Loucy (cell line): Measurements from ENCODE around the gene PEDS1.

Experiments used
- H2AFZ ChIP-seq: fragments of 200-600 bp; sonication (generic); 2 replicates; pipeline ENCODE4 v1.6.0; 2016; ENCODE audit warnings: antibody characterized with exemption, mild to moderate bottlenecking, low read length, moderate library complexity
- H3F3A ChIP-seq: fragments of 200-600 bp; 2 replicates; pipeline ENCODE4 v1.6.0; 2016; ENCODE audit warnings: antibody characterized with exemption, low read depth, mild to moderate bottlenecking
- H3K27me3 ChIP-seq: fragments of 200-600 bp; sonication (generic); 2 replicates; pipeline ENCODE4 v1.6.1; 2014; ENCODE audit warnings: low read length, mild to moderate bottlenecking; ENCODE audit not compliant: insufficient read depth, poor library complexity, severe bottlenecking
- H3K36me3 ChIP-seq: fragments of 200-600 bp; sonication (generic); 2 replicates; pipeline ENCODE4 v1.6.1; 2016; ENCODE audit warnings: low read length; ENCODE audit not compliant: insufficient read depth
- H3K4me1 ChIP-seq: fragments of 200-600 bp; sonication (generic); 2 replicates; pipeline ENCODE4 v1.5.1; 2014; ENCODE audit warnings: low read length, mild to moderate bottlenecking; ENCODE audit not compliant: insufficient read depth, poor library complexity, severe bottlenecking
- H3K4me2 ChIP-seq: fragments of 200-600 bp; sonication (generic); 2 replicates; pipeline ENCODE4 v1.6.0; 2014; ENCODE audit warnings: antibody characterized with exemption, low read length, low read depth, mild to moderate bottlenecking; ENCODE audit not compliant: poor library complexity, severe bottlenecking
- H3K4me3 ChIP-seq: fragments of 200-600 bp; sonication (generic); 2 replicates; pipeline ENCODE4 v1.5.1; 2014; ENCODE audit warnings: low read length, mild to moderate bottlenecking, mixed read lengths; ENCODE audit not compliant: poor library complexity, severe bottlenecking
- H3K79me2 ChIP-seq: fragments of 200-600 bp; sonication (generic); 2 replicates; pipeline ENCODE4 v1.6.1; 2014; ENCODE audit warnings: low read length; ENCODE audit not compliant: insufficient read depth
- H3K9ac ChIP-seq: fragments of 200-600 bp; sonication (generic); 2 replicates; pipeline ENCODE4 v1.6.0; 2014; ENCODE audit warnings: mild to moderate bottlenecking, low read depth, low read length, moderate library complexity; ENCODE audit not compliant: poor library complexity, severe bottlenecking
- H3K9me2 ChIP-seq: fragments of 200-600 bp; sonication (generic); replicated peaks from 2 replicates; pipeline ENCODE4 v1.6.1; 2016; ENCODE audit warnings: low read depth, low read length, mixed read lengths
- H3K9me3 ChIP-seq: fragments of 200-600 bp; sonication (generic); 2 replicates; pipeline ENCODE4 v1.6.1; 2014; ENCODE audit warnings: mild to moderate bottlenecking, antibody characterized with exemption, low read length, low read depth; ENCODE audit not compliant: insufficient read depth
- H4K20me1 ChIP-seq: fragments of 200-600 bp; sonication (generic); 2 replicates; pipeline ENCODE4 v1.6.0; 2014; ENCODE audit warnings: antibody characterized with exemption, low read length, mild to moderate bottlenecking; ENCODE audit not compliant: insufficient read depth, poor library complexity, severe bottlenecking
- EZH2phosphoT487 ChIP-seq: fragments of 200-600 bp; IDR thresholded peaks from 2 replicates; pipeline ENCODE4 v1.6.1; 2018; ENCODE audit warnings: antibody characterized with exemption, mild to moderate bottlenecking, moderate library complexity, borderline replicate concordance
- TF ChIP-seq, protein P1 (sequence below): fragments of 200-600 bp; sonication (generic); conservative IDR thresholded peaks from 2 replicates; pipeline ENCODE4 v1.5.1; 2014; ENCODE audit warnings: mild to moderate bottlenecking, antibody characterized with exemption, low read length

Gene PEDS1

DNA sequence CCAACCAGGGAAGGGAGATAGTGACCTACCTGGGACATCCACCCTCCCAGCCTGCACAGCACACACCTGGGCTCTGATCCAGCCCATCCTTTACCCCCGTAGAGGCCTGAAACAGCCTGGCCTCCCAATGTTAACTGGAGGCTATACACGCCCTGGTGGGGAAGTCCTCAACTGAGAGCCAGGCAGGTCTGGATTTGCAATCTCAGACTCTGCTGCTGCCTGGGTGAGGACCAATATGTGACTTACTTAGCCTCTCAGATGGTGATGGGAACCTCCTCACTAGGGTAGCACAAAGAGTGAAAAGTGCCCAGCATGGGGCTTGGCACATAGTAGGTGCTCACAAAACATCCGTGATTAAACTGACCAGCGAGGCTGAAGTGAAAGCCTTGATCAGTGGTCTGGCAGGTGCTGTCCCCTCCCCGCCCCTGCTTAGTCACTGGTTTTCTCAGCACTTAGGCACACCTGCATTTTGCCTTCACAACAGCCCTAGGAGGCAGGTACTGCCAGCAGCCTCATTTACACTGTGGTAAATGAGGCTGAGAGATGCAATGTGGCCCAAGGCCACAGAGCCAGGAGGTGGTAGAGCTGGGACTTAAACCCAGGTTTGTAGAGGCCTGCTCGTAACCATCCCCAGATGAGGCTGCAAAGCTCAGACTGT, 12.4 kb downstream of the PEDS1 start:
- Histone ChIP-seq H3K36me3 (peaks cover 61% of the 10 kb centered on the region; the same call in 1 of the 2 replicates), H3F3A (no peaks in the 10 kb centered on the region), H3K79me2 (peaks cover 78% of the 10 kb centered on the region), H2AFZ (no peak overlapping the region), H3K9ac (no peak overlapping the region), H3K9me2 (no peaks in the 10 kb centered on the region), H3K4me2 (no peak overlapping the region), H3K9me3 (no peaks in the 10 kb centered on the region), H3K4me1 (peaks cover 6% of the 10 kb centered on the region), H3K27me3 (no peaks in the 10 kb centered on the region), H4K20me1 (peaks cover 15% of the 10 kb centered on the region), H3K4me3 (no peak overlapping the region)
- no peak for TF ChIP-seq EZH2phosphoT487
- TF ChIP-seq, protein P1, sequence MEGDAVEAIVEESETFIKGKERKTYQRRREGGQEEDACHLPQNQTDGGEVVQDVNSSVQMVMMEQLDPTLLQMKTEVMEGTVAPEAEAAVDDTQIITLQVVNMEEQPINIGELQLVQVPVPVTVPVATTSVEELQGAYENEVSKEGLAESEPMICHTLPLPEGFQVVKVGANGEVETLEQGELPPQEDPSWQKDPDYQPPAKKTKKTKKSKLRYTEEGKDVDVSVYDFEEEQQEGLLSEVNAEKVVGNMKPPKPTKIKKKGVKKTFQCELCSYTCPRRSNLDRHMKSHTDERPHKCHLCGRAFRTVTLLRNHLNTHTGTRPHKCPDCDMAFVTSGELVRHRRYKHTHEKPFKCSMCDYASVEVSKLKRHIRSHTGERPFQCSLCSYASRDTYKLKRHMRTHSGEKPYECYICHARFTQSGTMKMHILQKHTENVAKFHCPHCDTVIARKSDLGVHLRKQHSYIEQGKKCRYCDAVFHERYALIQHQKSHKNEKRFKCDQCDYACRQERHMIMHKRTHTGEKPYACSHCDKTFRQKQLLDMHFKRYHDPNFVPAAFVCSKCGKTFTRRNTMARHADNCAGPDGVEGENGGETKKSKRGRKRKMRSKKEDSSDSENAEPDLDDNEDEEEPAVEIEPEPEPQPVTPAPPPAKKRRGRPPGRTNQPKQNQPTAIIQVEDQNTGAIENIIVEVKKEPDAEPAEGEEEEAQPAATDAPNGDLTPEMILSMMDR: no peak

DNA sequence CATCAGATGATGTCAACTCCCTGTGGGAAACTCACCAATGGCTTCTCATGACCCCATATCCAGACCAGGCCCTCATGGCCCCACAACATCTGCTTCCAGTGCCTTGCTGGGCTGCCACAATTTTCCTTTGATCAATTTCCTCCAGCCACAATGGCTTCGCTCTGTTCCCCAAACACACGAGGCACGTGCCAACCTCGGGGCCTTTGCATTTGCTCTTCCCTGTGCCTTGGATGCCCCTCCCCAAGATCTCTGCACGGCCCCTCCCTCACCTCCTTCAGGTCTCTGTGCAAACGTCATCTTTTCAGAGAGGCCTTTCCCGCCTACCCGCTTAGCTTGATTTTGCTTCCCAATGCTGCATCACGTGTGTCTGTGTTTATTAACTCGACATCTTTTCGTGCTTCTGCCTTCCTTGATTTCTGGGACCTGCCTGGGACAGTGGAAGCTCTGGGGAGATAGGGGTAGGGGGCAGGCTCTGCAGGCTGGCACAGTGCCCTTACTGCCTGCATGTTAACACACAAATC, 13.1 kb downstream of the PEDS1 start:
- Histone ChIP-seq H3K9me2 (no peaks in the 10 kb centered on the region), H3K4me1 (no peaks in the 10 kb centered on the region), H3K79me2 (peaks cover 77% of the 10 kb centered on the region), H4K20me1 (peaks cover 15% of the 10 kb centered on the region), H3K27me3 (no peaks in the 10 kb centered on the region), H3K9me3 (no peaks in the 10 kb centered on the region), H3F3A (no peaks in the 10 kb centered on the region), H2AFZ (no peak overlapping the region), H3K36me3 (peaks cover 67% of the 10 kb centered on the region; the same call in 1 of the 2 replicates), H3K4me3 (no peak overlapping the region), H3K9ac (no peak overlapping the region), H3K4me2 (no peak overlapping the region)
- TF ChIP-seq, protein P1: no peak
- TF ChIP-seq EZH2phosphoT487: no peak

DNA sequence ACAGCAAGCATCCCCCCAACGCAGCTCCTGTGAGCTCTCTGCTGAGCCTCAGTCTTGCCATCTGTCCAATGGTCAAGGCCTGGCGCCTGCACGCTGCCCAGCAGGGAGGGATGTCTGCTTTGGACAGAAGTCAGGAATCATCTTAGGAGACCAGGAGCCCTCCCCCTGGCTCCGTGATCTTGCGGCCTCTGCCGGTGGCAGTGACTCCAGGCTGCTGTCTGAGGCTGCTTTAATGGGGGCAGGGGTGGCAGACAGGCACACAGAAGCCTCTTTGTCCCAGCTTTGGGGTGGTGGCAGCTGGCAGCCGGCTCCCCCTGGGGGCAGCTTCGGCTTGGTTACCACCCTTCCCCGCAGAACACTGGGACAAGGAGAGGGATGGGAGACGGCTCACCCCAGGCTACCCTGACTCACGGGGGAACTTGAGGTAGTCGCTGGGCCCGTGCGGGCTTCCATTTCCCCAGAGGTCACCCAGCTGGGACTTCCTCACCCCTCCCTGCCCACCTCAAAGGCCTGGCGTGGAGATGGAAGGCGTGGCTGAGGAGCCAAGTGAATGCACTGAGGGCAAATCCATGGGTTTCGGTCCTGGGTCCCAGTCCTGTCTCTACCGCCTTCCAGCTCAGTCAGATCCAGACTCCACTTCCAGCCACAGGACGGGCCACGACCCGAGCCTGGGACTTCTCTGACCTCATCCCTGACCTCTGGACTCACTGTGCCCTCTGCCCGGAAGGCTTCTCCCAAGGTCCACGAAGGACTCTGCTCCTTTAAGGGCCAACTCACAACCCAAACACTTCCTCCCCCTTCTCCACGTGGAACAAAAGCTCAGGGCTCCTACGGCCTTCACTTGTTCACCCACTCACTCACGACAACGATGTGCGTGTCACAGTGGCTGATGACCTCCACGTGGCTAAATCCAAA, 14.8 kb downstream of the PEDS1 start:
- H3K36me3 ChIP-seq: peaks cover 80% of the 10 kb centered on the region; the same call in 1 of the 2 replicates
- H3K4me2 ChIP-seq: no peak overlapping the region
- H4K20me1 ChIP-seq: peaks cover 15% of the 10 kb centered on the region
- H3F3A ChIP-seq: no peaks in the 10 kb centered on the region
- no peaks in the 10 kb centered on the region for H3K4me1 ChIP-seq
- H3K9me2 ChIP-seq: no peaks in the 10 kb centered on the region
- H3K4me3 ChIP-seq: no peak overlapping the region
- H3K9me3 ChIP-seq: no peaks in the 10 kb centered on the region
- no peak for TF ChIP-seq EZH2phosphoT487
- TF ChIP-seq, protein P1: no peak; the same call in 1 of the 2 replicates
- H2AFZ ChIP-seq: no peak overlapping the region
- H3K9ac ChIP-seq: no peak overlapping the region
- peaks cover 69% of the 10 kb centered on the region; the same call in 1 of the 2 replicates for H3K79me2 ChIP-seq
- H3K27me3 ChIP-seq: no peaks in the 10 kb centered on the region
